GM21619 (cell line): Measurements from ENCODE around the gene ATP5MC2.
A peak's percentile ranks its signal among the peaks of the same experiment; 100 is the strongest.
"Not testable (repeated sequence)": the region's sequence is repeated elsewhere in the genome, so short reads cannot be mapped to it uniquely, and the experiment has no call there.

ENCODE experiments used
- ATAC-seq: cut with Tn5 transposase; IDR thresholded peaks from one replicate; pipeline ENCODE4 v1.9.1; 2021; ENCODE audit not compliant: unreplicated experiment

Gene ATP5MC2

DNA sequence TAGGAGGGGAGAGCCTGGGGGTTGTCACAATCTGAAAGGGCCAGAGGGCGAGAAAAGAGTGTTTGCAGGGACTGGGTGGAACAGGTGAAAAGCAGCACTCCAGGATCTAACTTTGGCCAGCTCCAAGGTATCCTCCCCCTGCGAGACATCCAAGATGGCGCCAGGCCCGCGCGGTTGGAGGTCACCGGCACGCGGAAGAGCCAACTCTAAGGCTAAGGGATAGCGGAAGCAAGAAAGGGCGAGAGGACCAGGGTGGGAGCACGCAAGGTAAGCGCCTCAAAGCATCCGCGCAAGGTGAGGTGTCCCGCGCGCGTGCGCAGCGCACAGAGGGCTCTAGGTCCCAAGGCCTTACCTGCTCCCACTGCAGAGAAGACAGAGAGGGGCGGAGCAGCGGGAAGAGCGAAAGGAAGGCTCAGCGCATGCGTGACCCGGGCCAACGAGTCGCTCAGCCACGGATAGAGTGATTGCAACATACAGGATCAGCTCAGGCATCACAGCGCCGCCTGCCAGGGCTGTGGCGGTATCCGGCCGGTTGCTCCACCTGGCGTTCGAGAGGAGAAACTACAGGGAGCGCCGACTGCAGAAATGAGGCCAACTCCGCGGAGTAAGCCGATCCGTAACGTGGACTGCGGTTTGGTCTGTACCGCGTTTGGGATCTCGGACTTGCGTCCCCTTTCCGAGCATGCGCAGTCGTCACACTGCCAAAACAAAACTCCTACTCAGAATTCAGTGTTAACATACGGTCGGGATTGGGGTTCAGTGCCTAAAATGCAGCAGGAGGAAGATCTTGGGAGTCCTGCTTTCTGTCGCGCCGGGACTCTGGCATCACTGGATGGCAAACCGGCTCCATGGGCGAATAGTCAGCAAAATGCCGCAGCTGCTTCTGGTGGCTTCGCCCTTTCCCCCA is at the start of gene ATP5MC2:
ATP5MC2 (minus strand) TSS at position 383 of the 907 bp plus-strand sequence. CDS start 3,469 bp downstream, outside the sequence.
- peak; percentile 94 for ATAC-seq

DNA sequence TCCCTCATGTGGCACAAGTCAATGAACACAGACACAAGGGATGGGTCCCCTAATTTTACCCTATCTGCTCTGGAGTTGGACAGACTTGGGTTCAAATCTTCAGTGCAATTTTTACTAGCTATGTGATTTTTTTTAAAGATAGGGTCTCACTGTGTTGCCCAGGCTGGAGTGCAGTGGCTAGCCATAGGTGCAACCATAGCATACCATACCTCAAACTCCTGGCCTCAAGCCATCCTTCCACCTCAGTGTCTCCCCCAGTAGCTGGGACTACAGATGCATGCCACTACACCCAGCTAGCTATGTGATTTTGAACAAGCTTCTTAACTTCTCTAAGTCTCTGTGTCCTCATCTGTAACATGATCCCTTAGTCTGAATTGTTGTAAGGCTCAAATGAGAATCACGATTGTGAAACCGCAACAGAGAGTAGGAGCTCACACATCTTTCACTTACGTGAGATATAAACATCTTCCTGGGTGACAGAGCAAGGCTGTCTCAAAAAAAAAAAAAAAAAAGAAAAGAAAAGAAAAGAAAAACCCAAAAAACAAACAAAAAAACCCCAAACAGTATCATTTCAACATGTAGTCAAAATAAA is 46.7 kb upstream of the ATP5MC2 start:
- ATAC-seq, result no peak

DNA sequence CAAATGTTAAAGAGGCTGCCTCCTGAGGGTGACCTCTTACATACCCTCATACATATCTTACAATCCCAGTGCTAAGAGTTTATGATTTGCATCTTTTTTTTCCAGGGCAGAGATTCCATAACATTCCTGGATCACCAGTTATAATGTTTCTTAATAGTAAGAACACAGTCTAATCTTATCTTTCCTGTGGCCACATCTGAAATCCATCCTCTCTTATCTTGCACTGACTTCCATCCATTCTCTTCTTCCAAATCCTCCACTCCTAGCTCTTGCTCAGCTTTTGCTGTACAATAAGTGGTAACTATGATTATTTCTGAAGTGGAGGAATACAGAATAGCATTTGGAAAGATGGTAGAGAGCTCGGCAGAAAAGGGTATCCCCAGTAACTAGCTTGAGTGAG is 45.1 kb upstream of the ATP5MC2 start:
- no peak for ATAC-seq

DNA sequence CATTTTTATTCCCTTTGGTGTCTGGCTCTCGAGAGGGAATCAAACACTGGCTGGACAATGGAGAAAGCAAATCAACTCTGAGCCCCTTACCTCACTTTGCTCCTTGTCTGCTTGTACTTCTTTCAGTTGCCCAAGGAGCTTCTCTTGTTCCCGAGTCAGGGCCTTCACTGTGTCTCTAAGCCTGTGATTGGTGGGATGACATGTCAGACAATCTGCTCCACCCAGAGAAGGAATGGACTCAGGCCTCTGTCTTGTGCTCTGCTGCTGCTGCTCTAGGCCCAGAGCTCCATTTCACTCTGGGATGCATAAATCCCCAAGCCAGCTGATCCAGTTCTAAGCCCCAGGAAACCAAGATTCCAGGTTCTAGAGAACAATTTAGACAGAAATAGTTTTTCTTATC is 43.8 kb upstream of the ATP5MC2 start:
- no peak for ATAC-seq

DNA sequence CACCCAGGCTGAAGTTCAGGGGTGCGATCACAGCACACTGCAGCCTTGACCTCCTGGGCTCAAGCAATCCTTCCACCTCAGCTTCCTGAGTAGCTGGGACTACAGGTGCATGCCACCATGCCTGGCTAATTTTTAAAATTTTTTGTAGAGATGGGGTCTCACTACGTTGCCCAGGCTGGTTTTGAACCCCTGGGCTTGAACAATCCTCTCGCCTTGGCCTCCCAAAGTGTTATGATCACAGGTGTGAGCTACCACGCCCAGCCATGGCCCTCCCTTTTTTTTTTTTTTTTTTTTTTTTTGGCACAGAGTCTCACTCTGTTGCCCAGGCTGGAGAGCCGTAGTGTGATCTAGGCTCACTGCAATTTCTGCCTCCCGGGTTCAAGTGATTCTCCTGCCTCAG is 42.7 kb upstream of the ATP5MC2 start:
- not testable (repeated sequence) for ATAC-seq

DNA sequence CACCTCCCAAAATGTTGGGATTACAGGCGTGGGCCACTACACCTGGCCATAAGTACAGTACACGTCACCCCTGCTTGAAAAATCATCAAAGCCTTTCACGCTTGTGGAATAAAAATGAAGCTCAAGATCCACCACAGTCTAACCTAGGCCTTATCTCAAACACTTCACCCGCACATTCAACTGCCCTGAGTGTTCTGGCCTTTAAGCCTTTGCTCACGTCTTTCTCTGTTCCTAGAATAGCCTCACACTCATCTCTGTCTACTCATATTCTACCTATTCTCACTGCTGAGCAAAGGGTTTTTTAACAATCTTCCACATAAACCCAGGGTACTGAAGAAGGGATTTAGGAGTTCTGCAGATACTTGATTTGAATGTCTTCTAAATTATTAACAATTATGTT is 41.4 kb upstream of the ATP5MC2 start:
- ATAC-seq, result no peak

DNA sequence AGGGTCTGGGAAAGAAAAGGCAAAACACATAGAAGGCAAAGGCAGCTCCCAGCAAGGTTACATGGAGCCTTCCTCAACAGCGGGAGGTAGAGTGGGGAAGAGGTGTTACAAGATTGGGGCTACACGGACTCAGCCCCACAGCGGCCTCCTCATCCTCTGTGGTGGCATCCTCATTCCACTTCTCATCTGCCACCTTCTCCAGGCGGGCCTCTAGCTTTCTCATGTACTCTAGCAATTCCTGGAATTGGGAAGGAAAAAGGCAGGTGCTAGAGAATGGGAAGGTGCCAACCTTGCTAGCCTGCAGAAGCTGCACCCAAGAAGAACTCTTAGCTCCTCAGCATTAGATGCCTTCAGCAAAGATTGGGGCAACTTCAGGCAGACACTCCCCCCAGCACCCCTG is 38.1 kb upstream of the ATP5MC2 start:
- ATAC-seq, result no peak

DNA sequence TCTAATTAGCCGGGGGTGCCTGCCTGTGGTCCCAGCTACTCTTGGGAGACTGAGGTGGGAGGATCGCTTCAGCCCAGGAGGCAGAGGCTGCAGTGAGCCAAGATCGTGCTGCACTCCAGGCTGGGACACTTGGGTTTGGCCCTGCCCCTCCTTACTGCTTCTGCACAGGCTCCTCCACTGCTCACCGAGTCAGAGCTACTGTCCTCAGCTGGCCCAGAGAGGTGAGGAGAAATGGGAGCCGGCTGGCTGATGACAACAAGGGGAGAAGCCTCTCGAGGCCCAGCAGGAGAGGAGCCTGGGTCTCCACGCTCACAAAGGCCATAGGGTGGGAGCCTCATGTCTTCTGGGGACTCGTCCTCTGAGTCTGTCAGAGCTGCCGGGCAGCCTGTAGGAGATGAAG is 37.6 kb upstream of the ATP5MC2 start:
- ATAC-seq, result no peak

DNA sequence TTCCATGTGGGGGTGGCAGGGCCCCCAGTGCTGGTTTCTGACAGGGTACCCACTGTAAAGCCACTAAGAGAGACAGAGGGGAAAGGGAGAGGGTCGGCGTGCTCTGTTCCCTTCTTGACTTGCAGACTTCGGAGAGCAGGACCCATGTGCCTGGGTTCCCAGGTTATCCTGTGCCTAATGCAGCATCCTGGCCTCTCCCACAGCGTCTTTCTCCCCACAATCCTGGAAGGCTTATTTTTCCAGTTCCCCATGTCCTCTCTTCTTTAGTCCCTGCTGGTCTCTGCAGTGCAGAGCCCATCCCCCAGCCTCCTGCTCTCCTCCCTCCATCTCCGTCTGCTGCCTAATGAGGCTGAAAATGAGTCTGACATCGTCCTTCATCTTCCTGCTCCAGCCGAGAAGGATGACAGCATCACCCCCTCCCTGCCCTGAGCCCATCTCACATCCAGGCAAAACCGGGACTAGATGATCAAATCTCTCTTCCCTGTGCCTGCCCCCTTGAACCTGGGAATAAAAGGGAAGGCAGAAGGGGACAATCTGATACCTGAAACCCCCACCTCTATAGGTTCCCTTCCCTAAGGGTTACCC is 36.3 kb upstream of the ATP5MC2 start:
- ATAC-seq, result no peak

DNA sequence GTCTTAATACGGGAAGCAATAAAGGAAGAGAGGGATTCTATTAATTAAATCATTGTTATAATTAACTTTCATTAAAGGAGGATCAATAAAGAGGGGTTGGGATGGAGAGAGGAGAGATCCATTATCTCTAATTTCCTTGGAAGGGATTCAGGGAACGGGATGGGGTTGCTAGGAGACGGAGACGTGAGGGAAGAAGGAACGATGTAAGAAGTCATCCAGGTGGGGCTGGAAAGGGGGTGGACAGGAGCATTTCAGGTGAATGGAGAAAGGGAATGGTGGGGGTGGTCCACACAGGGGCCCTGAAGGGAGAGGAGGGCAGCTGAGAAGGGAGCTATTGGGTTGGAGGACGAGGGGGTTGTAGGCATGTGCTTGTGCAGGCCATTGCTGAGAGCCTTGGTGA is 34.2 kb upstream of the ATP5MC2 start:
- no peak for ATAC-seq

DNA sequence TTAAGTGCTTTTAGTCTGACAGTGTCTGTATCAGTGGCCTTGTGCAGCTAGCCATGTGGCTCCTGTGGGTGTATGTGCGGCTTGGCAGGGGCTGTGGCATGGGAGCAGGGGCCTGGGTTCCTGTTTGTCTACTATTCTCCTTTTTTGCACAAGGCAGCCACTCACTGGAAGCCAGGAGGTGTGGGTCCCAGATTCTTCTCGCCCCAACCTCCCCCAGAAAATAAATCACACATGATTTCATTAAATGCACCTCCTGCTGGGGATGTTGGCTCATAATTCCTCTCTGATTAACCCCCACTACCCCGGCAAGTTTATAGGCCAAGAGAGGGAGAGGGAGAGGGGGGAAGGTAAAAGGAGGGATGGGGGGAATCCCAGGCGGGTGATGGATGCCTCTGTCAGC is 33.8 kb upstream of the ATP5MC2 start:
- ATAC-seq, result no peak

DNA sequence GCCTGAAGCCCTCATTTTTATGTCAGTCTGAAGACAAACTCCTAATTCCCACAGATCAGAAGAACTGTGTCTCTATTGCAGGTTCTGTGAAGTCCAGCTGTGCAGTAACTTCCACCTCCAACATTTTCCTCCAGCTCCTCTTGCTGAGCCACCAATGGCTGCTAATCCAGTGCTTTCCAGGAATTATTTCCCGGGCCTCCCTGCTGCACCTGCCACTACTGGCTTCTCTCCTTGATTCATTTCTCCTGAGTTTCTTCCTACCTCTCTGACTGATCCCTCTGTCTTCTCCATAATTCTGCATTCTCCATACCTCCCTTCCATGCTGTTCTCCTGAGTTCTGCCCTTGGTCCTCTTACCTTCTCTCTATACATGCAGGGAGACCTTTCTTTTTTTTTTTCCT is 30.2 kb upstream of the ATP5MC2 start:
- ATAC-seq, result no peak

DNA sequence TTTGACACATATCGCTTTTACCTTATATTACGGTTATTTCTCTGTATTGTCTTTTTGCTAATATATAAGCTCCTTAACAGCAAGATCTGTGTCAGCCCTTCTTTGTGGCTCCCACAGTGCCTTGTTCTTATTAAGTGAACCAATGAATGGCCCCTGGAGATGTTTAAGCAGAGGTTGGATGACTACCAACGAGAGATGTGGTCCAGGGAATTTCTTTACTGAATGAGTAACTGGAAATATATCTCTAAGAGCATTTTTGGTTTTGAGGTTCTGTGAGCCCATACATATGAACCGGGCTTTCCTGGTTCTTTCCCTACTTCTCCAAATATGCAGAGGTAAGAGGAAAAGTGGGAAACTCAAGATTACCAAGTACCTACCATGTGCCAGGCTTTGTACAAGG is 27.9 kb upstream of the ATP5MC2 start:
- ATAC-seq, result no peak

DNA sequence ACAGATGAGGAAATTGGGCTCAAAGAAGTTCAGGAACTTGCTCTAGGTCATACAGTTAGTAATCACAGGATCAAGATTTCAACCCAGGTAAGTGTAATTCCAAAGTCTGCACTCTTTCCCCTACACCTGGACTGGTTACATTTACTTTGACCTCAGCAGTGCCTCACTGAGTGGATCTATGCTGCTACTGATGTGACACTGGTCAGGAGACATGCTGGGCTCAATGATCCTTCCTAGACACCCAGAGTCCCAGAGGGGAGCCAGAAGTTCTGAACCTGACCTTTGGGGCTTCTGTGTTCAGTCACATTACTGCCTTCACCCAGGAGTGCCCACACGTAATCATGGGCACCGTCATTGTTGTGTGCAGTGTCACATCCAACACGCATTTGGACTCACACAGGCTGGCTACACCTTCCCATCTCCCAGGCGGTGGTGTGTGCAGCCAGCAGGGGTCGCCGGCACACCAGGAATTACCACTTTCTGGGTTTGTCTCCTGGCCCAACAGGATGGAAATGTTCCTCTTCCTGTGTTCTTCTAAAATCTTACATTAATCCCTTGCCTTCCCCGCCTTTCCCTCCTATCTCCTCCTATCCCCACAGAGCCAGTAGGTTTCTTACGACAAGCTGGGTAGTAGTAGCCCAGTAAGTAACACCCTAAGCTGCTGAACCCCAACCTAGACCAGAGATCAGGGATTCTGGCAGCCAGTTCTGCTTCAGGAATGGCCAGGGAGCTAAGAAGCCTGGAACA is 25.8 kb upstream of the ATP5MC2 start:
- ATAC-seq, result peak; percentile 65

DNA sequence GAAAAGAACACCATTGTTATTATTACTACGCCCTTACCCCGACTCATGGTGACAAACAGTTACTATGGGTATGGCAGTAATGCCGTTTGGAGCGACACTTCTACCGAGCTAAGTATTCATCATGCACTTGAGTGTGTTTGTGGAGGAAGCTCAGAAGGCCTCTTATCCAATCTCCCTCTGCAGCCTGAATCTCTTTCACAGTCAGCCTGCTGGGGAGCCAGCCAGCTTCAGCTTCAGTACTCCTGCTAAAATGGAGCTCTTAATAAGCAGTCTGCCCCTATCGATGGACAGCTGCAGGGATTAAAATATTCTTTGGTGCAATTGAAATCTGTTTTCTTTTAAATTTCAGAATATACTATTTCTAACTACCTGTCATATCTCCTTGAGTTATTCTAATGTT is 24.7 kb upstream of the ATP5MC2 start:
- no peak for ATAC-seq

DNA sequence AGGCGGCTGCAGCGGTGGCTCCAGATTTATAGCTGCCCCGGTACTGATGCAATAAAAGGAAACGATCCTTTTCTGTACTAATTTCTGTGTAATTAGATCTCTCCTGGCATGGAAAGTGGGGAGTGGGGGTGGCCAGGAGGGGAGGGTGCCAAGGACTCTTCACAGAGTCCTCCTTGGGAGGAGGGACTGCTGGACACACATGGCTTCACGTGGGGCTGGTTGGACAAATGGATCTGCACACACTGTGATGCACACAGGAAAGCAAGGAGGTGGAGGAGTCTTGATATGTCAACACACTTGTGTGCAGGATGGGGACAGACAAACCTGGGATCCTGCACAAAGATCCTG is 23.8 kb upstream of the ATP5MC2 start:
- no peak for ATAC-seq

DNA sequence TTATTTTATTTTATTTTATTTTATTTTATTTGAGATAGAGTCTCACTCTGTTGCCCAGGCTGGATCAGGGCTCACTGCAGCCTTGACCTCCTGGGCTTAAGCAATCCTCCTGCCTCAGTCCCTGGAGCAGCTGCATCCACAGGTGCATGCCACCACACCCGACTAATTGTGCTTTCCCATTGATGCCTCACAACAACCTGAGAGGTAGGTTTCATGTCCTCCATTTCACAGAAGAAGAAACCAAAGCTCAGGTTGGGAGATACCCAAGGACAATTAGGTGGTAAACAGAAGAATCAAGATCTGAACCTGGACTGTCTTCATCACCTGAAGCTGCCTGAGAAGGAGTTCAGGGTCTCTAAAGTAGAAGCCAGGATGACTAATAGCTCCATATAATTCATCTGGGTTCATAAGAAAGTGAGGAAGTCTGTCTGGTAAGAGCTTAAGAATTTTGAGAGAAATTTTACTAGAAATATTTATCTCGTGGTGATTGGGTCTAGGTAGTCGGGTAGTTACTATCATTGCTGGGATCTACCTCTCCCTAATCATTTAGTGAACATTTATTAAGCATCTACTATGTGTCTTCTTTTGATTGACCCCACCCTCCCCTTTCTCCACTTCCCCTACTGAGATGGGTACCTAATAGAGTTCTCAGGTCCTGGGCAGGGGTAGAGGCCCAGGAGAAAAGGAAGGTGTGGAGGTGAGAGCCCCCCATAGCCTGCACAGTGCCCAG is 23.2 kb upstream of the ATP5MC2 start:
- no peak for ATAC-seq

DNA sequence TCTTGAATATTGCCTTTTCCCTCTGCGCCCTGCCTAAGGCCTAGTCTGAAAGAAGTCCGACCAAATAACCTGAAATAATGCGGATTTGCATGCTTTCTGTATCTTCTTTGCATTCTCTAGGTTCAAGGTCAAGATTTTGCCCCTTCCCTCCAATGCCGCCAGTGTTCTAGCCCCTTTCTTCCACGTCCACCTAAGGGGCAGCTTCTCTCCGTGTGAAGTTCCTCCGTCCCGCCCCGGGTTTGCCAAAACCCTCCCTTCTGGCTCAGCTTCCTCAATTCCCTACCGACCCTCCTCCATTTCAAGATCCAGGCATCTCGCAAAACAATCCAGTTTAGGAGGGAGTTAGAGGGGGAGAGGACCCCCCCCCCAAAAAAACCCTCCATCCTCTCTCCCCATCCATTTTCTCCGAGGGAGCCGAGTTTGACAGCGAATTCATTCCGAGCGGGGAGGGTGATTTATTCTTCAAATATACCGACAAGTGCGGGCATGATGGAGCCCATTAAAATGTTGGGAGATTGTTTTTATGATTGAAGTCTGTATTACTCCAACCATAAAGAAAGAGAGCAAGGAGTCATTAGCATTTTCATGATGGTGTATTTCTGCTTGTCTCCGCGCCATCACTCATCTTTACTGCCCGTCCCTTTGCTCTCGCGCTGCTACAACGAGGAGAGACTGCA is 20.9 kb upstream of the ATP5MC2 start:
- ATAC-seq, result no peak

DNA sequence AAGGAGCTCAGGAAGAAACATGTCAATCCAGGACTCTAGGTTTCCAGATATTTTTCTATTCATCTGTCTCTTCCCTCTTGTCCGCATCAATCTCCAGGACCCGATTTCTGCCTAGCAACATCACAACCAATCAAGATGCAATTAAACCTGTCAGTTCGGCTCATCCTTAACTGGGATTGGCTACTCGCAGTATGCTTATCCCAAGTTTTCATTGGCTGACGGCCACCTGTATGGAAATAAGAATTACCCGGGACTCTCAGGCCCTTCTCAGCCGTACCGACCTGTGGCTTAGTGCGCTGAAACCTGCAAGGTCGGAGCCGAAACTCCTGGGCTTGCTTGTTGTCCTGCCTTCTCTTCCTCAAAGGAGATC is 20.4 kb upstream of the ATP5MC2 start:
- ATAC-seq, result no peak
